Mesodermal cell (in vitro differentiated cells): Measurements from ENCODE around the gene DOCK9.

Experiments used
- H3K27ac ChIP-seq: 2 replicates; pipeline ENCODE4 v1.7.0; 2013; ENCODE audit warnings: mild to moderate bottlenecking, low read depth, low read length, moderate library complexity; ENCODE audit not compliant: severe bottlenecking
- H3K36me3 ChIP-seq: 2 replicates; pipeline ENCODE4 v1.7.1; 2013; ENCODE audit warnings: mild to moderate bottlenecking, low read length, moderate library complexity; ENCODE audit not compliant: control insufficient read depth, insufficient read depth
- H3K4me1 ChIP-seq: one replicate; pipeline ENCODE4 v1.7.1; 2013; ENCODE audit warnings: mild to moderate bottlenecking, low read length; ENCODE audit not compliant: insufficient read depth, control insufficient read depth, poor library complexity, severe bottlenecking
- H3K4me3 ChIP-seq: 2 replicates; pipeline ENCODE4 v1.7.0; 2013; ENCODE audit warnings: low read length, control low read depth, mild to moderate bottlenecking; ENCODE audit not compliant: insufficient read depth, poor library complexity, severe bottlenecking; ENCODE audit errors: extremely low read depth
- H3K9me3 ChIP-seq: 2 replicates; pipeline ENCODE4 v1.7.1; 2013; ENCODE audit warnings: mild to moderate bottlenecking, low read length, moderate library complexity; ENCODE audit not compliant: control insufficient read depth
- WGBS, 2 experiments: methylation state at CpG; one replicate each; pipeline ENCODE4 v1.1.5; 2013; ENCODE audit warnings: missing lambda C conversion rate in 2 of 2; ENCODE audit not compliant: insufficient coverage in 2 of 2; 5-methylcytosine and 5-hydroxymethylcytosine counted together

DOCK9 gene

GRCh38 chr13:99009987-99010551 is 32.2 kb upstream of the DOCK9 start:
- Histone ChIP-seq H3K27ac (no peak overlapping the region), H3K36me3 (no peaks in the 10 kb centered on the region), H3K4me1 (peaks cover 20% of the 10 kb centered on the region), H3K9me3 (no peaks in the 10 kb centered on the region), H3K4me3 (no peak overlapping the region)
- 97 to 100% methylated on average over 2 of the region's 4 CpGs for WGBS, 2 experiments

DNA sequence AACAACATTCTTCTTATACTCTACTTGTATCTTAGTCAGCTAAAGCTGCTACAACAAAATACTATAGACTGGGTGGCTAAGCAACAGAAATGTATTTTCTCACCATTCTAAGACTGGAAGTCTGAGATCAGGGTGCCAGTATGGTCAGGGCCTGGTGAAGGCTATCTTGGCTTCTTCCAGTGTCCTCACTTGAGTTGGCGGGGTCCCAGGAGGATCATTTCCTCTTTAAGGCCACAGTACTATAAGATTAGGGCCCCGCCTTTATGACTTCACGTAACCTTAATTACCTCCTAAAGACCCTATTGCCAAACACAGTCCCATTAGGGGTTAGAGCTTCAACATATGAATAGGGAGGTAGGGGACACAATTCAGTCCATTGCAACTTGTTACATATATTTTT is 30.7 kb upstream of the DOCK9 start:
- H3K9me3 ChIP-seq: no peaks in the 10 kb centered on the region
- no peak overlapping the region for H3K27ac ChIP-seq
- H3K4me1 ChIP-seq: peaks cover 14% of the 10 kb centered on the region
- H3K4me3 ChIP-seq: no peak overlapping the region
- no peaks in the 10 kb centered on the region for H3K36me3 ChIP-seq
- 100% methylated on average over 1 of the region's 3 CpGs for WGBS, 2 experiments

GRCh38 chr13:99007414-99007986 is 29.6 kb upstream of the DOCK9 start:
- H3K4me1 ChIP-seq: peaks cover 19% of the 10 kb centered on the region
- no peak overlapping the region for H3K4me3 ChIP-seq
- no CpG with 5 or more reads among the region's 1 CpG for WGBS, 2 experiments
- H3K27ac ChIP-seq: no peak overlapping the region
- no peaks in the 10 kb centered on the region for H3K36me3 ChIP-seq
- H3K9me3 ChIP-seq: no peaks in the 10 kb centered on the region

DNA sequence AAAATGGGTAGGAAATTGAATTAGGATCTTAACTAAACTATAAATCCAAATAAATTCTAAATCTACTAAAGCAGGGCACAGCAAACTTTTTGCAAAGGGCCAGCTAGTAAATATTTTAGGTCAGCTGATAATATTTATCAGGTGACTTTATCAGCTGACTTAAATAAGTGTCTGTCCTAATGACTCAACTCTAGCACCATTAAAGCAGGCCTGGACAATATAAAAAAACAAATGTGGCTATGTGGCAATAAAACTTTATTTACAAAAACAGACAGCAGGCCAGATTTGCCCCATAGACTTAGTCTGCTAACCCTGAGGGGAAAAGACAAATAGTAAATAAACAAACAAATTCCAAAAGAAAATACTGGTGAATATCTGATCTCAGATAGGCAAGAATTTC is 27.7 kb upstream of the DOCK9 start:
- no peak overlapping the region for H3K4me3 ChIP-seq
- H3K9me3 ChIP-seq: no peaks in the 10 kb centered on the region
- no peak overlapping the region for H3K27ac ChIP-seq
- H3K36me3 ChIP-seq: no peaks in the 10 kb centered on the region
- H3K4me1 ChIP-seq: peaks cover 25% of the 10 kb centered on the region

GRCh38 chr13:99004978-99005377 is 27.1 kb upstream of the DOCK9 start:
- Histone ChIP-seq H3K36me3 (no peaks in the 10 kb centered on the region), H3K9me3 (no peaks in the 10 kb centered on the region), H3K4me1 (peaks cover 25% of the 10 kb centered on the region), H3K4me3 (no peak overlapping the region), H3K27ac (no peak overlapping the region)
- WGBS, 2 experiments: 71 to 82% methylated on average over 1 to 3 of the region's 3 CpGs

GRCh38 chr13:99003851-99004471 is 26.1 kb upstream of the DOCK9 start:
- no peak overlapping the region for H3K27ac ChIP-seq
- H3K9me3 ChIP-seq: no peaks in the 10 kb centered on the region
- H3K4me1 ChIP-seq: peaks cover 34% of the 10 kb centered on the region
- no peaks in the 10 kb centered on the region for H3K36me3 ChIP-seq
- H3K4me3 ChIP-seq: no peak overlapping the region
- 85 to 95% methylated on average over 2 of the region's 3 CpGs for WGBS, 2 experiments

DNA sequence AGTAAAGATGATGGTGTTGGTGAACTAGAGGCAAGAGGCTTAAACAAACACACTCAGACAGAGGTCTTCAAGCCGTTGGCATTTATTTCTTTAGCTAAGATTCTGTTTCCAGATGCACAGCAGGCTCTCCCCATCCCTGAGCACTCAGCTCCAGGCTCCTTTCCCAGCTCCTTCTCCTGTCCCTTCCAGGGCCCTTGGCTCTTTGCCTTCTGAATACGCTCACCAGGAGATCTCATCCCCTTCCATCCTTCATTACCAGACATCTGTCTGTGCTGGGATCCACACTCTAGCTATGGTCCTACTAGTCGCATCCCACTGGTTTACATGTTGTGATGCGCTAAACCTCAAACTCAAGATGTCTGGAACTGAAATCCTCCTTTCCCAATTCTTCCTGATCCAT is 25.3 kb upstream of the DOCK9 start:
- no peaks in the 10 kb centered on the region for H3K9me3 ChIP-seq
- peaks cover 41% of the 10 kb centered on the region for H3K4me1 ChIP-seq
- 91 to 95% methylated on average over 3 to 4 of the region's 4 CpGs for WGBS, 2 experiments
- no peak overlapping the region for H3K27ac ChIP-seq
- no peaks in the 10 kb centered on the region for H3K36me3 ChIP-seq
- no peak overlapping the region for H3K4me3 ChIP-seq

DNA sequence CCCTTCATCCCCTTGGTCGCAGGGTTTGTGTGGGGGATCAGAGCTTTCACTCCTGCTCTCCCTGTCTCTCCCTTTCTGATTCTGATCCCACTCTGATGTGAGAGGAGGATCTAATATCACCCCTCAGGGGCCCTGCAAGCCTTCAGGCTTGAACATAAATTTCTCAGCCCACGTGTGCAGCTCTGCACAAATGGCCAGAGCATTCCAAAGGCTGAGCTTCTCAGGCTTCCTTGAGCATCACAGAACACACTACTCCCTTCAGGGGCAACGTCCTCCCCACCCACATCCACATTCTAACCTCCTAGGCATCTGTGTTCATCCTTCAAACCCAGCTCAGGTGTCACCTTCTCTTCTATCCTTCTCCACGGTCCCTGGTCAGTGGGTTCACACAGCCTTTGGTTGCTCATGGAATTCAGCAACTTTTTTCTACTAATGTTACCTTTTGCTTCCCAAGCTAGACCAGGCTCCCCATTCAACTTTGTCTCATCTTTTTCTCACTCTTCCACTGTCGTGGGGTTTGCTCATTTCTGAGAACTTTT is 24.4 kb upstream of the DOCK9 start:
- Histone ChIP-seq H3K27ac (no peak overlapping the region), H3K9me3 (no peaks in the 10 kb centered on the region), H3K36me3 (no peaks in the 10 kb centered on the region), H3K4me1 (peaks cover 48% of the 10 kb centered on the region), H3K4me3 (no peak overlapping the region)
- 80 to 93% methylated on average over 3 to 4 of the region's 5 CpGs for WGBS, 2 experiments

DNA sequence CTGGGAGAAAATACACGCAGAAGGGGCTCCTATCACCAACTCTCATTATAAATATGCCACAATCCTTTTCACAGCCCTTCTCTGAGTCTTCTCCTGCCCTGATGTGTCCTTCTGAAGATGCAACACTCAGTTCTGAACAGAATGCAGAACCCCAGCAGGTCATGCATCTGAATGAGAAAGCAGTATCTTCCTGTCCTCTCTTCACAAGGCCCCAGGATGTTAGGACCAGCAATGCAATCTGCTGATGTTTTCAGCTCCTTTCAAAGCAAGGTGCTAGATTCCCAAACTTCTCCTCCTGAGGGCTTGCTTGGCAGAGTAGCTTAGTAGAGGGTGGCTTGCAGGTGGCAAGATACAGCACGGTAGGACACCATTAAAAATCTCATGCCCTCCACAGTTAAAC is 22.3 kb upstream of the DOCK9 start:
- 100% methylated on average over 1 of the region's 2 CpGs; no CpG with 5 or more reads in 1 of the 2 experiments for WGBS, 2 experiments

DNA sequence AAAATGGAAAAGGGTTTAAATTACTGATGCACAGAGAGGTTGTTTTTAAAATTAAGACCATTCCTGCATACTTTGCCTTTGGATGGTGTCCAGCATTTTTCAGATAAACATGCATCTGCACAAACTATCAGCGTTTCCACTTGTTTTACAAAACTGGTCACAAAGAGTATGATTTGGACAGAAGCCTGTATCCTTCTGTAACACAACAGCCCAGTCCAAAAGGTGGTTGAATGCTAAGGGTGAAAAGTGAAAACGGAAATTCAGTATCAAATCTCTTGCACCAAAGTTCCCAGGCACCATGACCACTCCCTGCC is 21.7 kb upstream of the DOCK9 start:
- WGBS, 2 experiments: 100% methylated on average over 1 of the region's 2 CpGs; no CpG with 5 or more reads in 1 of the 2 experiments
- Histone ChIP-seq H3K4me1 (peaks cover 36% of the 10 kb centered on the region), H3K27ac (no peak overlapping the region), H3K9me3 (no peaks in the 10 kb centered on the region), H3K4me3 (no peak overlapping the region), H3K36me3 (no peaks in the 10 kb centered on the region)

More for the DNA sequence above, 22.3 kb upstream of the DOCK9 start:
- Histone ChIP-seq H3K9me3 (no peaks in the 10 kb centered on the region), H3K36me3 (no peaks in the 10 kb centered on the region), H3K4me3 (no peak overlapping the region), H3K27ac (no peak overlapping the region), H3K4me1 (peaks cover 37% of the 10 kb centered on the region)
